Left ventricle myocardium inferior (tissue), 1 donor: Measurements from ENCODE around the gene KIAA1217. TPM values are rescaled to one million over a fixed set of nuclear protein-coding genes. Genes with fewer than 3 reads are reported as not detected.
A peak's percentile ranks its signal among the peaks of the same experiment; 100 is the strongest.

Experiments used
- DNase-seq: peaks from one replicate; pipeline ENCODE4 v3.0.0-alpha.2; 2020
- H3K27ac ChIP-seq: fragments of 200-600 bp; replicated peaks from 2 replicates; pipeline ENCODE4 v1.8.0; 2021
- H3K27me3 ChIP-seq: fragments of 200-600 bp; 2 replicates; pipeline ENCODE4 v1.8.0; 2021; ENCODE audit warnings: low read depth
- H3K36me3 ChIP-seq: fragments of 200-600 bp; 2 replicates; pipeline ENCODE4 v1.8.0; 2021
- H3K4me1 ChIP-seq: fragments of 200-600 bp; 2 replicates; pipeline ENCODE4 v1.8.0; 2021
- H3K4me3 ChIP-seq: fragments of 200-600 bp; 2 replicates; pipeline ENCODE4 v1.8.0; 2021; ENCODE audit warnings: mild to moderate bottlenecking, moderate library complexity
- H3K9me3 ChIP-seq: fragments of 200-600 bp; replicated peaks from 2 replicates; pipeline ENCODE4 v1.8.0; 2021
- CTCF ChIP-seq: fragments of 200-600 bp; IDR thresholded peaks from 2 replicates; pipeline ENCODE4 v1.8.0; 2021; ENCODE audit warnings: antibody characterized with exemption, mild to moderate bottlenecking, borderline replicate concordance
- intact Hi-C: fragments of 100-400 bp; cut with micrococcal nuclease; formaldehyde crosslinking; loops from one replicate; pipeline ENCODE4 v1.11.0; 2022
- total RNA-seq: library from RNA; stranded (reverse); fragmentation: NEBNext Ultra II Directional; extraction: Animal tissue kit (Norgen Biotek cat#: 25700); gene quantifications from one replicate; pipeline ENCODE4 v1.2.1, GENCODE V29; 2021
- donor health status: DM: no; HTN: yes; CAD: no; lungs with severe emphysema.

The KIAA1217 gene
- total RNA-seq, 1 donor from 2014 or later: 30.2 TPM

GRCh38 chr10:24390746-24391145, 181.8 kb downstream of the KIAA1217 start:
- H3K4me1 ChIP-seq: peaks cover 9% of the 10 kb centered on the region
- no peak overlapping the region for H3K4me3 ChIP-seq
- H3K27me3 ChIP-seq: no peaks in the 10 kb centered on the region
- TF ChIP-seq CTCF: no peak
- H3K27ac ChIP-seq: no peak overlapping the region
- no peaks in the 10 kb centered on the region for H3K9me3 ChIP-seq
- H3K36me3 ChIP-seq: peaks cover 4% of the 10 kb centered on the region
- no peak for DNase-seq
- intact Hi-C loops: no loop called here

GRCh38 chr10:24393201-24393600, 184.3 kb downstream of the KIAA1217 start:
- TF ChIP-seq CTCF: no peak
- Histone ChIP-seq H3K4me3 (no peak overlapping the region), H3K4me1 (no peaks in the 10 kb centered on the region), H3K9me3 (no peaks in the 10 kb centered on the region), H3K27ac (no peak overlapping the region), H3K27me3 (no peaks in the 10 kb centered on the region), H3K36me3 (peaks cover 4% of the 10 kb centered on the region)
- DNase-seq: no peak
- intact Hi-C loops: no loop called here

- H3K27me3 ChIP-seq: no peaks in the 10 kb centered on the region
Measured at GRCh38 chr10:24394461-24395190, 185.7 kb downstream of the KIAA1217 start.

GRCh38 chr10:24396396-24396795, 187.5 kb downstream of the KIAA1217 start:
- no peaks in the 10 kb centered on the region for H3K4me1 ChIP-seq
- H3K36me3 ChIP-seq: no peaks in the 10 kb centered on the region
- no peak overlapping the region for H3K4me3 ChIP-seq
- intact Hi-C loops: no loop called here
- peak; percentile 21 for TF ChIP-seq CTCF
- H3K27me3 ChIP-seq: no peaks in the 10 kb centered on the region
- no peak for DNase-seq
- H3K9me3 ChIP-seq: no peaks in the 10 kb centered on the region
- H3K27ac ChIP-seq: no peak overlapping the region

More at GRCh38 chr10:24394461-24395190, 185.7 kb downstream of the KIAA1217 start:
- Histone ChIP-seq H3K27ac (no peak overlapping the region), H3K4me1 (no peaks in the 10 kb centered on the region), H3K36me3 (peaks cover 3% of the 10 kb centered on the region), H3K9me3 (no peaks in the 10 kb centered on the region), H3K4me3 (no peak overlapping the region)
- TF ChIP-seq CTCF: no peak
- DNase-seq: no peak
- intact Hi-C loops: no loop called here

GRCh38 chr10:24397662-24398061, 188.7 kb downstream of the KIAA1217 start:
- no peak overlapping the region for H3K27ac ChIP-seq
- intact Hi-C loops: no loop called here

More at GRCh38 chr10:24397662-24398061, 188.7 kb downstream of the KIAA1217 start:
- no peak for TF ChIP-seq CTCF
- DNase-seq: no peak
- Histone ChIP-seq H3K9me3 (no peaks in the 10 kb centered on the region), H3K4me3 (no peak overlapping the region), H3K27me3 (no peaks in the 10 kb centered on the region), H3K36me3 (no peaks in the 10 kb centered on the region), H3K4me1 (no peaks in the 10 kb centered on the region)
